GM21786 (cell line): ENCODE data around the gene AGBL1.
"Not testable (repeated sequence)": the region's sequence is repeated elsewhere in the genome, so short reads cannot be mapped to it uniquely, and the experiment has no call there.

Experiments
- ATAC-seq: cut with Tn5 transposase; IDR thresholded peaks from one replicate; pipeline ENCODE4 v1.9.1; 2021; ENCODE audit not compliant: unreplicated experiment

The AGBL1 gene

GRCh38 chr15:86383611-86384010 is 303.9 kb downstream of the AGBL1 start:
- no peak for ATAC-seq

GRCh38 chr15:86384186-86384585 is 304.5 kb downstream of the AGBL1 start:
- ATAC-seq: no peak

GRCh38 chr15:86392296-86392695 is 312.6 kb downstream of the AGBL1 start:
- ATAC-seq: no peak

- no peak for ATAC-seq
Measured at GRCh38 chr15:86392874-86393273, 313.2 kb downstream of the AGBL1 start.

- no peak for ATAC-seq
Measured at GRCh38 chr15:86394866-86395265, 315.2 kb downstream of the AGBL1 start.

- no peak for ATAC-seq
Measured at GRCh38 chr15:86399041-86399954, 319.6 kb downstream of the AGBL1 start.

GRCh38 chr15:86403221-86403620 is 323.6 kb downstream of the AGBL1 start:
- ATAC-seq: no peak

- no peak for ATAC-seq
Measured at GRCh38 chr15:86403914-86404583, 324.4 kb downstream of the AGBL1 start.

GRCh38 chr15:86408261-86408660 is 328.6 kb downstream of the AGBL1 start:
- no peak for ATAC-seq

- ATAC-seq: no peak
Measured at GRCh38 chr15:86411916-86412315, 332.2 kb downstream of the AGBL1 start.

- no peak for ATAC-seq
Measured at GRCh38 chr15:86413191-86413590, 333.5 kb downstream of the AGBL1 start.

- ATAC-seq: no peak
Measured at GRCh38 chr15:86425746-86426145, 346.1 kb downstream of the AGBL1 start.

GRCh38 chr15:86432861-86433260 is 353.2 kb downstream of the AGBL1 start:
- ATAC-seq: no peak

GRCh38 chr15:86433983-86434382 is 354.3 kb downstream of the AGBL1 start:
- ATAC-seq: no peak

- no peak for ATAC-seq
Measured at GRCh38 chr15:86439614-86440013, 359.9 kb downstream of the AGBL1 start.

- ATAC-seq: no peak
Measured at GRCh38 chr15:86444527-86444926, 364.9 kb downstream of the AGBL1 start.

GRCh38 chr15:86445579-86446252 is 366.0 kb downstream of the AGBL1 start:
- ATAC-seq: no peak

GRCh38 chr15:86446253-86446640 is 366.6 kb downstream of the AGBL1 start:
- no peak for ATAC-seq

GRCh38 chr15:86465470-86466039 is 385.9 kb downstream of the AGBL1 start:
- not testable (repeated sequence) for ATAC-seq

GRCh38 chr15:86481720-86482119 is 402.0 kb downstream of the AGBL1 start:
- no peak for ATAC-seq

GRCh38 chr15:86483936-86484335 is 404.3 kb downstream of the AGBL1 start:
- peak; percentile 62 for ATAC-seq
